T1000 (cell line): ENCODE data around the gene BIK.

ENCODE experiments used
- DNase-seq: peaks from one replicate; lab custom pipeline; 2025; ENCODE audit warnings: mixed read lengths; lab: John Stamatoyannopoulos, UW

BIK gene

GRCh38 chr22:43110444-43110926, at the start of gene BIK:
BIK (plus strand) TSS chr22:43110750; CDS start chr22:43124023, 13,273 bp downstream.
- DNase-seq = peak; percentile 18

GRCh38 chr22:43066134-43066533, 44.4 kb upstream of the BIK start:
- no peak for DNase-seq

GRCh38 chr22:43066844-43067385, 43.6 kb upstream of the BIK start:
- peak; percentile 53 for DNase-seq

GRCh38 chr22:43077121-43077877, 33.3 kb upstream of the BIK start:
- DNase-seq = no peak

GRCh38 chr22:43078522-43078921, 32.0 kb upstream of the BIK start:
- no peak for DNase-seq

- no peak for DNase-seq
These were observed 30.8 kb upstream of the BIK start for GRCh38 chr22:43079742-43080141.

GRCh38 chr22:43080616-43081015, 29.9 kb upstream of the BIK start:
- DNase-seq = no peak

- no peak for DNase-seq
These were observed 28.6 kb upstream of the BIK start for GRCh38 chr22:43081968-43082367.

- no peak for DNase-seq
These were observed 24.6 kb upstream of the BIK start for GRCh38 chr22:43085658-43086606.

GRCh38 chr22:43088627-43088983, 21.9 kb upstream of the BIK start:
- DNase-seq = no peak

GRCh38 chr22:43088984-43089717, 21.4 kb upstream of the BIK start, which contains the start of gene TTLL1:
TTLL1 (minus strand) TSS chr22:43089391; CDS start chr22:43075586, 13,805 bp downstream.
- peak; percentile 73 for DNase-seq

GRCh38 chr22:43090130-43090789, 20.3 kb upstream of the BIK start:
- peak; percentile 21 for DNase-seq

- DNase-seq = no peak
These were observed 18.5 kb upstream of the BIK start for GRCh38 chr22:43092085-43092484.

- DNase-seq = peak; percentile 68
These were observed 16.5 kb upstream of the BIK start for GRCh38 chr22:43094085-43094484.

- no peak for DNase-seq
These were observed 16.0 kb upstream of the BIK start for GRCh38 chr22:43094551-43094950.

- no peak for DNase-seq
These were observed 14.1 kb upstream of the BIK start for GRCh38 chr22:43096420-43096819.

- DNase-seq = no peak
These were observed 12.2 kb upstream of the BIK start for GRCh38 chr22:43098356-43098755.

- DNase-seq = no peak
These were observed 11.5 kb upstream of the BIK start for GRCh38 chr22:43099095-43099494.

GRCh38 chr22:43100225-43100624, 10.3 kb upstream of the BIK start:
- no peak for DNase-seq

- DNase-seq = no peak
These were observed 9.2 kb upstream of the BIK start for GRCh38 chr22:43101306-43101705.

GRCh38 chr22:43104056-43104625, 6.4 kb upstream of the BIK start:
- peak; percentile 5 for DNase-seq
